Measurements from ENCODE around the gene IQGAP2. TPM values are rescaled to one million over a fixed set of nuclear protein-coding genes. Genes with fewer than 3 reads are reported as not detected.
"Not testable (repeated sequence)": the region's sequence is repeated elsewhere in the genome, so short reads cannot be mapped to it uniquely, and the experiment has no call there.

Gene IQGAP2
- total RNA-seq, 1 donor from 2014 or later = 8.8 TPM

DNA sequence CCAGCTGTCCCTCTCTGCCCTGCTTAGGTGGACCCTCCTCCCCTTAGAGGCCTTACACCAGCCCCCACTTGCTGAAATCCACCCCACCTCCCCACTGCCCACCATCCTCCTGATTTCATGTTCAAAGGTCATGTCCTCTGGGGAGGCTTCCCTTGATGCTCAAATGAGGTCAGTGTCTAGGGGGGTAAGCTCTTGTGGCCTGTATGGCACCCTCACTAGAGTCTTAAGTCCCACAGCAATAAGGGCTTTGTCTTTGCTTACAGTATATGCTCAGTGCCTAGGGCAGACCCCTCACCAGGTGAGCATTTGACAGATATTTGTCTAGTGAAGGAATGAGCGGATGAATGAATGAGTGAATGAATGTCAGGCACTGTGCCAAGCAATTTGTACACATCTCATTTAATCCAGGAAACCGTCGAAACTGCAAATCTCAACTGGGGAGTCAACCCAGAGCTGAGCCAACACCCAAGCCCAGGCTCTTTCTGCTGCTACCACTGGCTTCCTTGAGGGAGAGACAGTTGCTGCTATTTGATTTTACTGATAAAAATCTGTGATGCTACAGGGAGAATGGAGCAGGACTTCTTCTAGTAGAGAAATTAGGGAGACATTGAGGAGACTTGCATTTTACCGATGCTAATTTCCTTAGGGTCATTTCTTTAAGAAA is 101.9 kb downstream of the IQGAP2 start:
- H3K4me1 Mint-ChIP-seq (ENCODE audit: unreplicated experiment) = peaks cover 12% of the 10 kb centered on the region
- TF ChIP-seq, protein P1, sequence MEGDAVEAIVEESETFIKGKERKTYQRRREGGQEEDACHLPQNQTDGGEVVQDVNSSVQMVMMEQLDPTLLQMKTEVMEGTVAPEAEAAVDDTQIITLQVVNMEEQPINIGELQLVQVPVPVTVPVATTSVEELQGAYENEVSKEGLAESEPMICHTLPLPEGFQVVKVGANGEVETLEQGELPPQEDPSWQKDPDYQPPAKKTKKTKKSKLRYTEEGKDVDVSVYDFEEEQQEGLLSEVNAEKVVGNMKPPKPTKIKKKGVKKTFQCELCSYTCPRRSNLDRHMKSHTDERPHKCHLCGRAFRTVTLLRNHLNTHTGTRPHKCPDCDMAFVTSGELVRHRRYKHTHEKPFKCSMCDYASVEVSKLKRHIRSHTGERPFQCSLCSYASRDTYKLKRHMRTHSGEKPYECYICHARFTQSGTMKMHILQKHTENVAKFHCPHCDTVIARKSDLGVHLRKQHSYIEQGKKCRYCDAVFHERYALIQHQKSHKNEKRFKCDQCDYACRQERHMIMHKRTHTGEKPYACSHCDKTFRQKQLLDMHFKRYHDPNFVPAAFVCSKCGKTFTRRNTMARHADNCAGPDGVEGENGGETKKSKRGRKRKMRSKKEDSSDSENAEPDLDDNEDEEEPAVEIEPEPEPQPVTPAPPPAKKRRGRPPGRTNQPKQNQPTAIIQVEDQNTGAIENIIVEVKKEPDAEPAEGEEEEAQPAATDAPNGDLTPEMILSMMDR (IDR thresholded peaks at IDR 0.05) = no peak
- peaks cover 13% of the 10 kb centered on the region for H3K27me3 Mint-ChIP-seq (ENCODE audit: unreplicated experiment)
- no peaks in the 10 kb centered on the region for H3K9me3 Mint-ChIP-seq (ENCODE audit: unreplicated experiment)
- no peak for DNase-seq (ENCODE audit: extremely low spot score, unreplicated experiment)
- no peaks in the 10 kb centered on the region for H3K36me3 Mint-ChIP-seq (ENCODE audit: unreplicated experiment)
- no peak overlapping the region for H3K27ac Mint-ChIP-seq (ENCODE audit: unreplicated experiment)
- H3K4me3 Mint-ChIP-seq (ENCODE audit: unreplicated experiment) = no peak overlapping the region

DNA sequence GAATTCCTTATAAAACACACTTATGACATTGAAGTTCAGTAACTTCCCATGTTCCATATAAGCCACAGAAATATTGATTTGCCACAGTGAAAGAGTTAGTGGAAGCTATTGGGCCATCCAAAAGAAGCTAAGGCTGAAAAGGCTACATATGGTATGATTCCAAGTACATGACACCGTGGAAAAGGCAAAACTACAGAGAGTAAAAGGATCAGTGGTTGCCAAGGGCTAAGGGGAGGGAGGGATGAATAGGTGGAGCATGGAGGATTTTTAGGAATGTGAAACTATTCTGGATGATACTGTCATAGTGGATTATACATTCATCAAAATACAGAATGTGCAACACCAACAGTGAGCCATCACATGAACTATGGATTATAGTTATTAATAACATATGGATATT is 110.4 kb downstream of the IQGAP2 start:
- Mint-ChIP-seq H3K27me3 (ENCODE audit: unreplicated experiment) (peaks cover 3% of the 10 kb centered on the region), H3K9me3 (ENCODE audit: unreplicated experiment) (no peaks in the 10 kb centered on the region), H3K4me3 (ENCODE audit: unreplicated experiment) (no peak overlapping the region), H3K4me1 (ENCODE audit: unreplicated experiment) (peaks cover 18% of the 10 kb centered on the region), H3K27ac (ENCODE audit: unreplicated experiment) (peak overlapping the region; percentile 10), H3K36me3 (ENCODE audit: unreplicated experiment) (no peaks in the 10 kb centered on the region)
- DNase-seq (ENCODE audit: extremely low spot score, unreplicated experiment) = no peak
- TF ChIP-seq, protein P1 (IDR thresholded peaks at IDR 0.05) = no peak

DNA sequence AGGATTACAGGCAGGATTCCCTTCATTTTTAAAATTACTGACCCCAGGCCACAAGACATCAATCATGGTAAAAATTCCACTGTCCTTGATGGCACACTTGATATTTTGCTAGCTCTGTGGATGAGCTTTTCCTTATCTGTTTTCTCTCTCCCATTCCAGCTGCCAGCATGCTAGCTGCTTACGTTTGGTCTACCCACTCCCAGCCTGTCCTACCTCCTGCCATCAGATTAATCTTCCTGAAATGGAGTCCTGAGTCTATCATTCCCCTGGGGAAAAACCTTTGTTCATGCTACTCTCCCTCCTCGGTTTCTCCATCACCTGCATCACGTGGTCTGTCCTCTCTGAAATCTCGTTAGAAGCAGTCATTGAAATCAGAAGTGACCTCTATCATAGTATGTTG is 111.2 kb downstream of the IQGAP2 start:
- TF ChIP-seq, protein P1 (IDR thresholded peaks at IDR 0.05) = no peak
- no peak for DNase-seq (ENCODE audit: extremely low spot score, unreplicated experiment)
- H3K4me3 Mint-ChIP-seq (ENCODE audit: unreplicated experiment) = no peak overlapping the region
- no peaks in the 10 kb centered on the region for H3K36me3 Mint-ChIP-seq (ENCODE audit: unreplicated experiment)
- peaks cover 18% of the 10 kb centered on the region for H3K4me1 Mint-ChIP-seq (ENCODE audit: unreplicated experiment)
- no peak overlapping the region for H3K27ac Mint-ChIP-seq (ENCODE audit: unreplicated experiment)
- no peaks in the 10 kb centered on the region for H3K9me3 Mint-ChIP-seq (ENCODE audit: unreplicated experiment)
- H3K27me3 Mint-ChIP-seq (ENCODE audit: unreplicated experiment) = peaks cover 3% of the 10 kb centered on the region

DNA sequence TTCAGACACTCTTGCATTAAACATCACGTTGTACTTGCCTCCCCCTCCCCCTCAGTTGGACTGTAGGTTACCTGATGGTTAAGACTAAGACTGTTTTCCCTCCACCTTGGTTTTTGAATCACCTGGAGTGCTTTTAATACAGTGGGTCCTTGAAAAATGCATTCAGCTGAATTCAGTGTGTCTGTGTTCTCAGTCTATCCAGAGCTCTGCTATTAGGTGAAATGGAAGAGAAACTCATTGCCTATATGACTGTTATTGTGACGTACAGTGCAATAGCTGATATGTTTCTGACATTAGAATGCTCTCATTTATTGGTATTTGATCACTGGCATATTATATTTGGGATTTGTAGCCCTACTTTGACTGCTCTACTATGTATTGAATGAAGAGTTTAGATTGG is 111.6 kb downstream of the IQGAP2 start:
- no peaks in the 10 kb centered on the region for H3K9me3 Mint-ChIP-seq (ENCODE audit: unreplicated experiment)
- H3K4me3 Mint-ChIP-seq (ENCODE audit: unreplicated experiment) = no peak overlapping the region
- no peaks in the 10 kb centered on the region for H3K36me3 Mint-ChIP-seq (ENCODE audit: unreplicated experiment)
- H3K27ac Mint-ChIP-seq (ENCODE audit: unreplicated experiment) = no peak overlapping the region
- DNase-seq (ENCODE audit: extremely low spot score, unreplicated experiment) = no peak
- H3K27me3 Mint-ChIP-seq (ENCODE audit: unreplicated experiment) = peaks cover 3% of the 10 kb centered on the region
- peaks cover 18% of the 10 kb centered on the region for H3K4me1 Mint-ChIP-seq (ENCODE audit: unreplicated experiment)
- TF ChIP-seq, protein P1 (IDR thresholded peaks at IDR 0.05) = no peak

DNA sequence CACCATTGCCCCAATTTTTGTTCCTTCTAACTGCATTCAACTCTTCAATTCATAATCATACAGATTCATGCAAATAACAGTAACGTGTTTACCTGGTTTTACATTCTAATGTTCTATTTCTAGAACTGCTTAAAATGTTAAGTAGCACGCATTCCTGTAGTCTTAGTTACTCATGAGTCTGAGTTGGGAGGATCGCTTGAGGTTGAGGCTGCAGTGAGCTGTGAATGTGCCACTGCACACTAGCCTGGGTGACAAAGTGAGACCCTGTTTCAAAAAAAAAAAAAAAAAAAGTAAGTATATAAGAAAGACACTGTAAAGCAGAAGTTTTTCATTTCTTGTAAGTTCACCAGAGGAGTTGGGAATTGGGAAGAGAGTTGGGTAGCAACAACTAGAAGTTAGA is 114.2 kb downstream of the IQGAP2 start:
- H3K9me3 Mint-ChIP-seq (ENCODE audit: unreplicated experiment) = no peaks in the 10 kb centered on the region
- no peak for DNase-seq (ENCODE audit: extremely low spot score, unreplicated experiment)
- TF ChIP-seq, protein P1 (IDR thresholded peaks at IDR 0.05) = no peak
- no peak overlapping the region for H3K4me3 Mint-ChIP-seq (ENCODE audit: unreplicated experiment)
- peaks cover 3% of the 10 kb centered on the region for H3K27me3 Mint-ChIP-seq (ENCODE audit: unreplicated experiment)
- H3K36me3 Mint-ChIP-seq (ENCODE audit: unreplicated experiment) = no peaks in the 10 kb centered on the region
- H3K27ac Mint-ChIP-seq (ENCODE audit: unreplicated experiment) = no peak overlapping the region
- peaks cover 15% of the 10 kb centered on the region for H3K4me1 Mint-ChIP-seq (ENCODE audit: unreplicated experiment)

DNA sequence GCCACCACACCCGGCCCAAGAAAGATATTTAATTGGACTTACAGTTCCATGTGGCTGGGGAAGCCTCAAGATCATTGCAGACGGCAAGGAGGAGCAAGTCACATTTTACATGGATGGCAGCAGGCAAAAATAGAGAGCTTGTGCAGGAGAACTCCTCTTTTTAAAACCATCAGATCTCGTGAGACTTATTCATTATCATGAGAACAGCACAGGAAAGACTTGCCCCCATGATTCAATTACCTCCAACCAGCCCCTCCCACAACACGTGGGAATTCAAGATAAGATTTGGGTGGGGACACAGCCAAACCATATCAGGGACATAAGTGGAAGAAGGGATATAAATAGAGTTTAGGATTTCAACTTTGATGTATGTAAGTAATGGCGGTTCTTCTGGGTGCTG is 115.2 kb downstream of the IQGAP2 start:
- H3K36me3 Mint-ChIP-seq (ENCODE audit: unreplicated experiment); H3K9me3 Mint-ChIP-seq (ENCODE audit: unreplicated experiment); H3K27ac Mint-ChIP-seq (ENCODE audit: unreplicated experiment); DNase-seq (ENCODE audit: extremely low spot score, unreplicated experiment); H3K27me3 Mint-ChIP-seq (ENCODE audit: unreplicated experiment); H3K4me3 Mint-ChIP-seq (ENCODE audit: unreplicated experiment): not testable (repeated sequence)
- H3K4me1 Mint-ChIP-seq (ENCODE audit: unreplicated experiment) = peaks cover 16% of the 10 kb centered on the region
